Measurements from ENCODE around the gene RAC2. TPM values are rescaled to one million over a fixed set of nuclear protein-coding genes. Genes with fewer than 3 reads are reported as not detected.

The RAC2 gene
- total RNA-seq, 4 donors from 2014 or later: 1.9 to 3.9 (median 3.0) TPM

DNA sequence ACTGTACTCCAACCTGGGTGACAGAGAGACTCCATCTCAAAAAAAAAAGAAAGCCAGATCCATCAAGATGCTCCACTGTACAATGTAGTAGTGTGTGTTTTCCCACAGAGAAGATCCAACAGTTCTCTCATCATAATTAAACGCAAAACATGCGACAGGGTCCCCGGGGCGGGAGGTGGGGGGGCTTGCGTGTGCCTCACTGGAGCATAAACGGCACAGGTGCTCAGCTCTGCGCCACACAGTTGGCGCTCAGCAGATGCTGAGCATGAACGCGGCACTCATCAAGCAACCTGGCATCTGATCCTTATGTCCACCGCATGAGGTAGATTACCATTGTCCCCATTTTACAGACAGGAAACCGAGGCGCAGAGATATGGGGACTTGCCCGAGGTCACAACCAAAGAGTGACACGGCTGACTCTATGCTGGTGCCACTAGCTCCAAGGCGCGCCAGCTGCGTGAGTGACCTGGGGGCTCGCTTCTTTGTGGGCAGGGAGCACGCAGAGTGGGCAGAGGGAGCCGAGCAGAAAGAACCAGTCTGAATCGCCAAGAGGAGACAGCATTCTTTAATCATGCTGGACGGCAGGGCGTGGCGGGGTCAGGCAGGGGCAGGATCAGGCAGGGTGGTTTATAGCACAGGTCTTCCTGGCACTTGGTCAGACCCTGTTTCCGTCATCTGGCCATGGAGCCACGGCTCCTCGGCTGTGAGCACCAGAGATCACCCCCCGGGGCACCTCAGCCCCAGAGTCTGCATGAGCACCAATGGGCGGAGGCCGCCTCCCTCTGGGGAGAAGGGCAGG, 64.2 kb downstream of the RAC2 start:
- H3K36me3 ChIP-seq: no peaks in the 10 kb centered on the region
- H3K4me3 ChIP-seq: no peak overlapping the region
- H3K27ac ChIP-seq: no peak overlapping the region
- peaks cover 53% of the 10 kb centered on the region for H3K4me1 ChIP-seq
- WGBS: 85% methylated on average over 28 of the region's 31 CpGs
- no peaks in the 10 kb centered on the region for H3K9me3 ChIP-seq
- no peaks in the 10 kb centered on the region for H3K27me3 ChIP-seq
- DNase-seq (ENCODE audit: low spot score in 2 of 2): peak in 1 of 2 donors; percentile 61
- TF ChIP-seq POLR2AphosphoS5 (IDR thresholded peaks at IDR 0.05) (no peak), CTCF (IDR thresholded peaks at IDR 0.05) (no peak), EP300 (IDR thresholded peaks at IDR 0.05) (no peak), POLR2A (IDR thresholded peaks at IDR 0.05) (no peak)

GRCh38 chr22:37179126-37179470, 65.0 kb downstream of the RAC2 start:
- Histone ChIP-seq H3K4me1 (peaks cover 53% of the 10 kb centered on the region), H3K27me3 (no peaks in the 10 kb centered on the region), H3K4me3 (no peak overlapping the region), H3K36me3 (no peaks in the 10 kb centered on the region), H3K27ac (no peak overlapping the region), H3K9me3 (no peaks in the 10 kb centered on the region)
- TF ChIP-seq POLR2AphosphoS5 (IDR thresholded peaks at IDR 0.05): no peak
- no peak for TF ChIP-seq CTCF (IDR thresholded peaks at IDR 0.05)
- no peak for TF ChIP-seq EP300 (IDR thresholded peaks at IDR 0.05)
- TF ChIP-seq POLR2A (IDR thresholded peaks at IDR 0.05): no peak
- no peak for DNase-seq (ENCODE audit: low spot score in 2 of 2)
- 96% methylated on average over 9 of the region's 10 CpGs for WGBS

- H3K36me3 ChIP-seq: no peaks in the 10 kb centered on the region
- H3K4me1 ChIP-seq: peaks cover 51% of the 10 kb centered on the region
- H3K27ac ChIP-seq: peak overlapping the region; percentile 19
- H3K27me3 ChIP-seq: no peaks in the 10 kb centered on the region
- WGBS: 39% methylated on average over 16 of the region's 17 CpGs
- H3K4me3 ChIP-seq: no peak overlapping the region
- peak in 1 of 2 donors; percentile 70 for DNase-seq (ENCODE audit: low spot score in 2 of 2)
- no peak for TF ChIP-seq POLR2A (IDR thresholded peaks at IDR 0.05)
- no peaks in the 10 kb centered on the region for H3K9me3 ChIP-seq
Measured at GRCh38 chr22:37178350-37179125, 65.5 kb downstream of the RAC2 start.

GRCh38 chr22:37177755-37178154, 66.3 kb downstream of the RAC2 start:
- H3K36me3 ChIP-seq: no peaks in the 10 kb centered on the region
- TF ChIP-seq POLR2AphosphoS5 (IDR thresholded peaks at IDR 0.05) (no peak), EP300 (IDR thresholded peaks at IDR 0.05) (no peak), CTCF (IDR thresholded peaks at IDR 0.05) (no peak), POLR2A (IDR thresholded peaks at IDR 0.05) (no peak)
- DNase-seq (ENCODE audit: low spot score in 2 of 2): no peak
- no peak overlapping the region for H3K27ac ChIP-seq
- H3K4me1 ChIP-seq: peaks cover 51% of the 10 kb centered on the region
- H3K4me3 ChIP-seq: no peak overlapping the region
- H3K27me3 ChIP-seq: no peaks in the 10 kb centered on the region
- WGBS: 96% methylated on average over 3 of the region's 3 CpGs
- H3K9me3 ChIP-seq: no peaks in the 10 kb centered on the region

GRCh38 chr22:37177221-37177620, 66.8 kb downstream of the RAC2 start:
- 81% methylated on average over 5 of the region's 5 CpGs for WGBS
- Histone ChIP-seq H3K36me3 (no peaks in the 10 kb centered on the region), H3K9me3 (no peaks in the 10 kb centered on the region), H3K4me1 (peaks cover 51% of the 10 kb centered on the region), H3K27ac (no peak overlapping the region), H3K27me3 (no peaks in the 10 kb centered on the region), H3K4me3 (no peak overlapping the region)
- TF ChIP-seq POLR2A (IDR thresholded peaks at IDR 0.05): no peak
- TF ChIP-seq CTCF (IDR thresholded peaks at IDR 0.05): no peak
- TF ChIP-seq EP300 (IDR thresholded peaks at IDR 0.05): no peak
- no peak for TF ChIP-seq POLR2AphosphoS5 (IDR thresholded peaks at IDR 0.05)
- peak; percentile 30 to 50 for DNase-seq (ENCODE audit: low spot score in 2 of 2)
